Measurements from ENCODE around the gene CCDC154. TPM values are rescaled to one million over a fixed set of nuclear protein-coding genes. Genes with fewer than 3 reads are reported as not detected.

The CCDC154 gene
- total and polyA plus RNA-seq, 2 of the 4 experiments (the other 2 are of a cell fraction) = 0.09 TPM; not detected in 1

GRCh38 chr16:1434644-1435592 is 9.4 kb downstream of the CCDC154 start:
- Histone ChIP-seq H4K91ac (ENCODE audit: insufficient read depth, low read depth, low read length) (no peak overlapping the region), H3K4me3 (ENCODE audit: insufficient read depth, low read depth, low read length) (no peak overlapping the region), H2BK5ac (ENCODE audit: low read depth, low read length, poor library complexity, severe bottlenecking) (no peak overlapping the region), H3K27ac (ENCODE audit: insufficient read depth, low read length) (no peak overlapping the region), H3K36me3 (ENCODE audit: control insufficient read depth, insufficient read depth, low read length) (no peaks in the 10 kb centered on the region), H3K27me3 (ENCODE audit: control insufficient read depth, insufficient read depth, low read length) (peaks cover 10% of the 10 kb centered on the region; the same call in 1 of the 2 replicates), H4K20me1 (ENCODE audit: insufficient read depth, low read length) (no peaks in the 10 kb centered on the region), H4K8ac (ENCODE audit: low read depth in 2 of 2, low read length in 2 of 2) (no peak overlapping the region), H2BK15ac (ENCODE audit: low read depth, low read length) (no peak overlapping the region), H3K23ac (ENCODE audit: low read depth, low read length) (no peak overlapping the region), H3K9me1 (ENCODE audit: insufficient read depth, low read length) (no peaks in the 10 kb centered on the region), H3K79me1 (ENCODE audit: low read depth in 1 of 2, low read length in 2 of 2) (no peaks in the 10 kb centered on the region), H3K9me3 (ENCODE audit: control insufficient read depth, insufficient read depth, low read length) (no peaks in the 10 kb centered on the region), H3K4me1 (ENCODE audit: control insufficient read depth, insufficient read depth, low read length) (no peaks in the 10 kb centered on the region), H3K14ac (replicated peaks; ENCODE audit: low read depth, low read length) (no peak overlapping the region), H2AFZ (replicated peaks; ENCODE audit: low read length, poor library complexity) (no peak overlapping the region), H3K4ac (ENCODE audit: low read depth, low read length) (no peak overlapping the region), H3K56ac (ENCODE audit: extremely low read depth, insufficient read depth, low read length) (no peak overlapping the region), H2AK5ac (ENCODE audit: low read depth, low read length) (no peak overlapping the region), H2BK20ac (ENCODE audit: low read depth, low read length) (no peak overlapping the region), H3K4me2 (ENCODE audit: low read depth, low read length) (no peak overlapping the region), H3K18ac (ENCODE audit: low read depth, low read length) (no peak overlapping the region), H2BK120ac (ENCODE audit: low read depth, low read length) (no peak overlapping the region), H4K5ac (ENCODE audit: low read depth, low read length) (no peak overlapping the region), H2AK9ac (replicated peaks; ENCODE audit: low read depth, low read length, poor library complexity) (no peak overlapping the region), H3K9ac (ENCODE audit: low read depth, low read length) (no peak overlapping the region)
- TF ChIP-seq POLR2A (IDR thresholded peaks at IDR 0.05; ENCODE audit: low read depth, low read length) = no peak
- no peak for TF ChIP-seq MAFK (IDR thresholded peaks at IDR 0.05; ENCODE audit: low read depth, low read length)
- TF ChIP-seq RFX5 (IDR thresholded peaks at IDR 0.05; ENCODE audit: low read depth, low read length) = no peak
- TF ChIP-seq NFE2L2 (IDR thresholded peaks at IDR 0.05; ENCODE audit: low read depth, low read length) = no peak
- TF ChIP-seq USF2 (IDR thresholded peaks at IDR 0.05; ENCODE audit: low read depth, low read length) = no peak
- TF ChIP-seq ELK1 (IDR thresholded peaks at IDR 0.05; ENCODE audit: borderline replicate concordance, low read depth, low read length) = no peak
- TF ChIP-seq FOS (IDR thresholded peaks at IDR 0.05; ENCODE audit: low read depth, low read length) = no peak
- no peak for TF ChIP-seq MAZ (IDR thresholded peaks at IDR 0.05; ENCODE audit: borderline replicate concordance, low read depth, low read length)
- CTCF ChIA-PET = no interaction called here
- POLR2A ChIA-PET (ENCODE audit: unreplicated experiment) = no interaction called here
- in situ Hi-C loops (cut with MboI; ENCODE audit: low sequenced_read_pairs) = no loop called here
- no TSS peak for BruUV-seq (replicated peaks)
- no peak for DNase-seq
- intact Hi-C loops (cut with micrococcal nuclease) = no loop called here
- 92% methylated on average over 17 of the region's 40 CpGs; no CpG with 5 or more reads in 1 of the 2 experiments for WGBS, 2 experiments (ENCODE audit: extremely low coverage in 2 of 2, insufficient read length in 1 of 2)
- ATAC-seq (ENCODE audit: low read depth) = no peak
- dilution Hi-C loops (cut with HindIII; ENCODE audit: low sequenced_read_pairs, unreplicated experiment) = no loop called here

Data from IMR-90 (cell line).